Stimulated activated CD8-positive, alpha-beta memory T cell treated with anti-CD3 and anti-CD28 coated beads, Interleukin-15, amount 100 ng/mL, for 1 hour (primary cell): Measurements from ENCODE around the gene POTEE.
"Not testable (repeated sequence)": the region's sequence is repeated elsewhere in the genome, so short reads cannot be mapped to it uniquely, and the experiment has no call there.

Experiments
- DNase-seq: peaks from one replicate; pipeline ENCODE4 v3.0.0-alpha.2; 2020; ENCODE audit warnings: low read depth

The POTEE gene

DNA sequence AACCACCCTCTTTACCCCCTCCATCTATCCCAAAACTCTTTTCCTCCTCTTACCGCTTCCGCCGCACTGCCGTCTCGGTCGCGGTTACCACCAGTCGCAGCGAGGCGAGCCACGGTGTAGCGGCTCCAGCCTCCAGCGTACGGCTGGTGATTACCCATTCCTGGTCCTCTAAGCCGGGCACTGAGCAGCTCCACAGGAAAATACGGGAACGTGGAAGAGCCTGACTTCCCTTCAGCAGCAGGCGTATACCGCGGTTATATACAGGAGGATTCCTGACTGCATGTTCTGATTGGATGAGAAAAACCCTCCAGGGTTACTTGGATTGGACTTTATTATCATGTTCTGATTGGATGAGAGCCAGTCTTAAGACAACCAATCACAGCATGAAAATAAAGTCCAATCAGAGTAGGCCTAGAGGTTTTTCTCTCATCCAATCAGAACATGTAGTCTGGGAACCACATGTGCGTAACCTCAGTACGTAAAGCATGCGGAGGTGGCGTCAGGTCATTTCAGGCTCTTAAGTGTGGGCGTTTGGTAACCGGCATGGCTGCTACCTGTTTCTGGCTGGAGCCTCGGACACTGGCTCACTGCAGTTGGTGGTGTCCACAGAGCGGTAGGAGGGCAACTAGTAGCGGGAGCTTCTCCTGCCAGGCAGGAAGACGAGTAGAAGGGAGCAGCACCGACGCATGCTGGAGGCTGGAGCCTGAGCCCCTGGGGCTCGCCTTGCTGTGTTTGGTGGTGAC, at the start of gene POTEE:
Gene POTEE (plus strand): TSS at position 507 of the 743 bp plus-strand sequence. CDS start 8,867 bp downstream, outside the sequence.
- not testable (repeated sequence) for DNase-seq

DNA sequence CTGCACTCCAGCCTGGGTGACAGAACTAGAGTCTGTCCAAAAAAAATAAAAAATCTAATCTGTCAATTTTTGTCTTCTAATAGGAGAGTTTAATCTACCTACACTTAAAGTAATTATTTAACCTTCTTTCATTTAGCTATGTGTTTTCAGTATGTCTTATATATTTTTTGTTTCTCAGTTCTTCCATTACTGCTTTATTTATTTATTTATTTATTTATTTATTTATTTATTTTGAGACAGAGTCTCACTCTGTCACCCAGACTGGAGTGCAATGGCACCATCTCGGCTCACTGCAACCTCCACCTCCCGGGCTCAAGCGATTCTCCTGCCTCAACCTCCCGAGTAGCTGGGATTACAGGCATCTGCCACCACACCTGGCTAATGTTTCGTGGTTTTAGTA, 43.8 kb upstream of the POTEE start:
- DNase-seq, result not testable (repeated sequence)

- no peak for DNase-seq
Observed at GRCh38 chr2:131168538-131168937, 40.8 kb upstream of the POTEE start.

DNA sequence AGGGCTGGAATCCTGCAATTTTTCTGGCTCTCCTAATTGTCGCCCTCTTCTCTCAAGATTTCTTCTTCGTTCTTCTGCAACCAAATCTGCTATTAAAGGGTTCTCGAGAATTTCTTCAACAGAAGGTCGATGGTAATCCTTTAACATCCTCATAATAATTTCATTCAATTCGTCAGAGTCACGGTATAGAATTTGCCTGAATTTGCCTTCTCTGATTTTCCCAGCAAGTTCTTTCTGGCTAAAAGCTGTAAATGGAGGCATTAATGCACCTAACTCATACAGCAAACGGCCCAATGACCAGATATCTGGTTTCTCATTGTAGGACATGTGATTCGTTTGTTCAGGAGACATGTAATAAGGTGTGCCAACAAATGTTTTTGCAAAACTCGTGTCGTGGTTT, 31.3 kb upstream of the POTEE start:
- DNase-seq, result not testable (repeated sequence)

GRCh38 chr2:131178721-131179418, 30.5 kb upstream of the POTEE start:
- DNase-seq, result not testable (repeated sequence)

- not testable (repeated sequence) for DNase-seq
Observed at GRCh38 chr2:131181451-131181850, 27.9 kb upstream of the POTEE start.

GRCh38 chr2:131193421-131193820, 15.9 kb upstream of the POTEE start:
- not testable (repeated sequence) for DNase-seq

- DNase-seq, result not testable (repeated sequence)
Observed at GRCh38 chr2:131196186-131196585, 13.2 kb upstream of the POTEE start.

DNA sequence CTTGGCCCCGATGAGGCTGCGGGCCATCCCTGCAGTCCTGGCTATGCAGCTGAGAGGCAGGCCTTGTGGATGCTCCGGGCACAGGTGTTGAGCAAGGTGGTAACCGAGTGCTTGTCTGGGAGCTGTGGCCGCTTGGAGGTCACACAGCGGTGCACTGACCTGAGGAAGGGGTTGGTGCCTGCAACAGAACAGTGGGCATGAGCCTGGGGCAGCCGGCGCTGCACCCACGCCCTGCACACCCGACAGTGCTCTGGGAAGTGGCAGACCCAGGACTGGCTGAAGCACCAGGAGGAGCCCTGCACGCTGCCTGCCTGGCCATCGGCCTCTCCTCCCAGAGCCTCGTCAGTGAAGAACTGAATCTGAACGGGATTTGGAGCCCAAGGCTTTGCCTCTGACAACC, 8.2 kb upstream of the POTEE start:
- DNase-seq, result no peak

DNA sequence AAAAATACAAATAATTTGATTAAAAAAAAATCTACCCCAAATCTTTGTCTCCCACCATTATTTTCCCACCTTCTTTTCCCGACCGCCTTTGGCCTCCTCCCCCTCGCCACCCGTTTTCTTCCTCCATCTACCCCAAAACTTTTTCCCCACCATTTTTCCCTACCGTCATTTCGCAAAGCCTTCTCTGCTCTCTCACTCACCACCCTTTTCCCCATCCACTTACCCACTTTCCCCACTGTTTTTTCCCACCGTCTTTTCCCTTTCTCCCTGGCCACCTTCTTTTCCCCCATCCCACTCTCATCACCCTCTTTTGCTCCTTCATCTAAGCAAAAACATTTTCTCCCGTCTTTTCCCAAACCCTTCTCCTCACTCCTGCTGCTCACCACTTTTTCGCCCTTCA, 1.5 kb upstream of the POTEE start:
- DNase-seq, result not testable (repeated sequence)

GRCh38 chr2:131209773-131210104, 403 bp downstream of the POTEE start:
- not testable (repeated sequence) for DNase-seq

- not testable (repeated sequence) for DNase-seq
Observed at GRCh38 chr2:131210434-131211211, 1.3 kb downstream of the POTEE start.

GRCh38 chr2:131217238-131217986, 8.1 kb downstream of the POTEE start:
- not testable (repeated sequence) for DNase-seq

- DNase-seq, result not testable (repeated sequence)
Observed at GRCh38 chr2:131235543-131236449, 26.5 kb downstream of the POTEE start.
